GM19240 (cell line): ENCODE measurements around the gene TP53BP1.

Experiments
- DNase-seq: peaks from one replicate; pipeline ENCODE4 v3.0.0; 2011; ENCODE audit warnings: low spot score; ENCODE audit not compliant: insufficient read length

TP53BP1 gene

DNA sequence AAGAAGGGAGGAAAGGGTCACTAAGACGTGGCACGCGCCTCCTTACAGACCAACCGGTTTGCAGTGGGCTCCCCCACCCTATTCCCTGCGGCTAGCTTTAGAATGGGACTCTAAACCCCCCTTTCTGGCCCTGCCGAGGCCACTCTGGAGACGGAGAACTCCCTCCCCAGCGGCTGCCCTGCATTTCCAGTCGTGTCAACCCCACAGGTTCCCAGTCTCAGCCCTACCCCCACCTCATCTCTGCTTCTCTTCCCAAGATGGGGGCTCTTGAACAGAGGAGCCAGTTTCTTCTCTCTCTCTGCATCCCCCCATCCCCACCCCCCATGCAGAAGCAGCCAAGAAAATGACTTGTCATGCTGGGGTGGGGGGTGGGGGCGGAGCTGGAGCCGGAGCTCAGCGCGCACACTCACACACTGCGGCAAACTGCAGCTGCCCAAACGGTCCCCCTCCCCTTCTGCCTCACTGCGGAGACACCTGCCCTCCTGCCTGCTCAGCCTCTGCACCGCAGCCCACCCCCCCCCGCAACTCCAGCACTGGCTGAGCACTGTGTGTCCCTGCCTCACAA lies 25.3 kb upstream of the TP53BP1 start:
- DNase-seq, result no peak

DNA sequence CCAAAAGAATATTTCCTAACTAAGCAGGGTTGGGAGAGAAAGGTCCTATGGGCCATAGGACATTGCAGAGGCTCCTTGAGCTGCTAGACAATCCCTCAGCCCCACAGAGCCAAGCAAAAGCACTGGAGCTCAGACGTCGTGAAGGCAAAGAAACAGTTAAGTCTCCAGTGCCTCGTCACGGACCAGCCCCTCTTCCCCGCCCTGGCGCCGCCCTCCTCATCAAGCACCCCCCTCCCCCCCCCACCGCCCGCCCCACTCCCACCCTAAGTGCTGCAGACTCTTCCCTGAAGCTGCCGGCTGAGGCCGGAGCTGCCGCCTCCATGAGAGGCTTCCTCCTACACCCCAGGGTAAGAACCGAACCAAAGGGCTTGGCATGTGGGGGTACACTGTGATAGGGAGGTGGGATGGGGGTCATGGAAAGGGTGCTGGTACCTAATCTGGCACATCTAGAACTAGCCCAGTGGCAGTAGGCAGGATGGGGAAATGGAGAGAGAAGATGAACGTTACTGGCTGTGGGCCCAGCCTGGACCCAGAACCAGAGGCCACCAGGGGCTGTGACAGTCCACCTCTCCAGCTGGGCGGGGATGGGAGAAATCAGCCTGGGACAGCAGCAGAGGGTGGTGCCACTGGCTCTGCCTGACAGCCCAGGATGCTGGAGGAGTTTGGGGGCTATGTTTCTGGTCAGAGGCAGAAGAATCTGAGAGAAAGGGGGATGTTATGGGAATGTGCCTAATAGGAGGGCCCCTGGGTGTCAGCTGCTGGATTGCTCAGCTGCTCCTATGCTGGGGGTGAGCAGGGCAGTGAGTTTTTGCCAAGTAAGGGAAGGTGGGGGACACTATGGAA lies 24.6 kb upstream of the TP53BP1 start, which contains the start of gene MAP1A:
TSS of gene MAP1A (plus strand) at position 255 of the 843 bp plus-strand sequence. CDS start 3,866 bp downstream, outside the sequence.
- no peak for DNase-seq

DNA sequence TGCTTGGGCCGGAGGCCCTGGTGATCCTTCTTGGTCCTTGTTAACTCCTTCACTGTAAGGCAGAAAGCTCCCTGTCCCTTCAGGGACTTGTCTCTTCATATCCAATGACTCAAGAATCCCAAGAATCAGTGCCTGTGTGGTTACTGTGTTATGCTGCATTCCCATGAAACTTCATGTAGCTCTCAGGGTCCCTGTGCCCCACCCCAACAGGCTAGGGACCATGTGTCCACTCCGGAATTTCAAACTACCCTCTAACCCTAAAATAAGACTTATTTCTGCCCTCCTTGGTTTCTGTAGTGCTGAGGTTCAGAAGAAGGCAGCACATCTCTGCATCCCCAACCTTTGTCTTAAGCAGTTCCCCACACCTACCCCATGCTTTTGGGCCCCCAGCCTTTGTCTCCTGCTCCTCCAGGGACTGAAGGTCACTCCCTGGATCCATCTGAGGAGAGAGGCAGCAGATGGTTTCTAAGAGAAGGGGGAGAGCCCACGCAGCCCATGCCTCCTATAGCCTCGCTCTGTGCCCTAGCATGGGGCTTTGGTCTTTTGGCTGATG lies 23.9 kb upstream of the TP53BP1 start:
- no peak for DNase-seq

DNA sequence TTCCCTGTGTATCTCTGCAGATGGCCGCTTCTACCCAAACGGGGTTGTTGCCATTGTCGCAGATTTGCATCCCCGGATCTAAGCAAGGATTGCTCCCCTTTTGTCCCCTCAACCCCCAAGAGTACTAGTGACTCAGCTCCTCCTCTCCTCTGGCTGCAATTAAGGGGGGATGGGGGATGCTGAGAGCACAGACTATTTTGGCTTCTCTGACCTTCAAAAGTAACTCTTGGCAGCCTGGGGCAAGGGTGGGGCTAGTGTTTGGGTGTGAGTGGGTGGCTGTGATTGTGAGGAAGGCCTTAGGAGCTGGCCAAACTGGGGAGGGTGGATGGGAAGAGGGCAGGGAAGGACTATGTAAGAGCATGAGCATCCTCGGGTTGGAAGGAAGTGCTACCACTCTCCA lies 23.2 kb upstream of the TP53BP1 start:
- DNase-seq, result no peak

DNA sequence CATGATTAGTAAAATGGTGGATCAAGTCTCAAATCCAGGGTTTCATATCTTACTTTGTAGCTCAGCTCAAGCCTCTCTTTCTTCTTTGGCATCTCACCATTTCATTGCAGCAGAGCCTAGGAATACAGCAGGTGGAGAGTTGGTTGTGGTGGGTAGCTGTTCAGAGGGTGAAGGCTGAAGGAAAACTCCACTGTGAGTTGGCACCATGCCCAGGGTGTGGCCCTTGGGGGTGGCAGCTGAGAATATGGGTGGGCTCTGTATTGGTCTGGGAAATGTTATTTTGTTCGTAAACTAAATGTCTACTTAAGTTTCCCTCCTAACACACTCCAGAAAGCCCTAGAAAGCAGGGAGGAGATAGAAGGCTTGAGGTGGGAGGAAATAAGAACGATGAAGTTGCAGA lies 22.8 kb upstream of the TP53BP1 start:
- no peak for DNase-seq

GRCh38 chr15:43514241-43515057 lies 21.5 kb upstream of the TP53BP1 start:
- no peak for DNase-seq

DNA sequence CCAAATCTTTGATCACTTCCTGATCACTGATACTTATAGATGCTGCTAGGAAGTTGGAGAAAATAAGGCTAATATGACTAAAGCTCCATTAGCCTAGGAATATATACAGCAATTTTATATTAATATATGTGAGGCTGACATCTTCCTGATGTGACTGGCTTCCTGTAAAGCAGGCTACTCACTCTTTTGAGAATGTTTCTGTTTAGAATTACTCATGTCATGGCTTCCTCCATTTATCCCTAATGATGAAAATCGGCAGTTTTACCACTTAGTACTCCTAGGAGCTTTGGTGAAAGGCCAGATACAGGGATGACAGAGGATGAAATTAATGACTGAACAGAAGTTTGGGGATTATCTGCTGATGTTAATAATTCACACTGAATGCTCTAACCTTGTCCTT lies 20.6 kb upstream of the TP53BP1 start:
- no peak for DNase-seq

- DNase-seq, result no peak
Measured at GRCh38 chr15:43511012-43511885, 18.3 kb upstream of the TP53BP1 start.

GRCh38 chr15:43510200-43511011 lies 17.4 kb upstream of the TP53BP1 start:
- peak; percentile 94 for DNase-seq

DNA sequence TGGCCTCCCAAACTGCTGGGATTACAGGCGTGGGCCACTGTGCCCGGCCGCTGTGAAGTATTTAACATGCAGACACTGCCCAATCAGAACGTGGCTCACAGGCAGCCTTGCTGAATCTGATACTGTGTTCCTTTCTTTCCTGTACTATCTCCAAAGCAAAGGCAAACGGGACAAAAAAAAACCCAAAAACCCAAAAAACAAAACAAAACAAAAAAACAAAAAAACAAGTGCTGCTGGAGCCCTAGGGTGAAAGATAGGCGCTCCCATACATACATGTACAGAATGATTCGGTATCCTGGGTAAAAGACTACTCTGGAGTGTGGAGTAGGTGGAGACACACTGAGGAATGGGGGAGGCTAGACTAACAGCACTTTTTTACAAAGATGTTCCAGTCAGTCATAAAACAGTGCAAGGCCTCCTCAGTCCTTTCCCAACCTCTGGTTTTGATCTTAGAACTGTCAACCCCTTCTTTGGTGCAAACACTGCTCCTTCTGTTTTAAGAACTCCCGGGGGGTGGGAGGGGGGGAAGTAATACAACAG lies 16.8 kb upstream of the TP53BP1 start:
- DNase-seq, result no peak

DNA sequence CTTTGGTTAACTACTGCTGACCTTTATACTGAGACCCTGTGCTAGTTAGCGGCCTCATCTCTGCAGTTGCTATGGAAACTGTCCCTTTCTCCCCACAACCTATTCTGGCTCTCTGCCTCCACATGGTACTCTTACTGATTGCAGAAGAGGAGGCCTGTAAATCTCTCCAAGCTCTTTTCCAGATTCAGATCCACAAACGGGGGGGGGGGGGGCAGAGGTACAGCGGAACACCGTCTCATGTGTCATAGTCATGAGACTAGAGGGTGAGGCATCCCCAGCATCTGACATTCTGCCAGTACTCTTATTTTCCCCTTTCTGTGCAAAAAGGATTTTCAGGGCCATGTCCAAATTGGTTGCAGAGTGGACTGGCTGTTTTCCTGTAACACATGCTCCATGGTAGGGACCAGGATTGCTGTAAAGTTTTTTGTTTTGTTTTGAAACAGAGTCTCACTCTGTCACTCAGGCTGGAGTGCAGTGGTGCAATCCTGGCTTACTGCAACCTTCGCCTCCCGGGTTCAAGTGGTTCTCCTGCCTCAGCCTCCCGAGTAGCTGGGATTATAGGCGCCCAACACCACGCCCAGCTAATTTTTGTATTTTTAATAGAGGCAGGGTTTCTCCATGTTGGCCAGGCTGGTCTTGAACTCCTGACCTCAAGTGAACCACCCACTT lies 16.2 kb upstream of the TP53BP1 start:
- no peak for DNase-seq

DNA sequence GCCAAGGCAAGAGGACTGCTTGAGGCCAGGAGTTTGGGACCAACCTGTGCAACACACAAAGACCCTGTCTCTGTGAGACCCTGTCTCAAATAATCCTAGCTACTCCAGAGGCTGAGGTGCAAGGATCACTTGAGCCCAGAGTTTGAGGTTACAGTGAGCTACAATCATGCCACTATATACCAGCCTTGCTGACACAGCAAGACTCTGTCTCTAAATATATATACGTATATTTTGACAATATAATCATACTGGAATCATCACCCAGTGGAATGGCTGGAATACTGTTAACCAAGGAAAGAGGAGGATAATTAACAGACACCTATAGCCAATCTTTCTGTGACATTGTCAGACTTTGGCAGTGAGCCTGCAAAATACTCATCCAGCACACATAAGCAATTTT lies 15.5 kb upstream of the TP53BP1 start:
- DNase-seq, result no peak

DNA sequence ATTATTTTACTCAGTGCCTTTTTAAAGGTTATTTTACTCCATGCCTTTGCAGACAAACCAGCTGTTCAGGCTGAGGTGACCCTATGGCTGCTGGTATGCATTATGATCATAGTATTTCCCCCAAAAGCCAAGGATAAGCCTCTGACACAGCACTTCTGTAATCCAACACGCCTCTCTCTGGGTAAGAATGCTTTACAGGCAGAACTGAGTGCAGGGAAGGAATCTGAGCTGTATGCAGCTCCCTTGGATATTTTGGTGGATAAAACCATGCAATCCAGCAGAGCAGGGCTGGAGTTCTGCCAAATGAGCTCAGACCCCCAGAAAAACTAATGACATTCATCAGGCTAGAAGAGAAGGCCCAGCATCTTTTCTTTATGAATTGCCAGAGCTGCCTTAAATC lies 12.8 kb upstream of the TP53BP1 start:
- no peak for DNase-seq

- DNase-seq, result no peak
Measured at GRCh38 chr15:43499635-43500034, 6.7 kb upstream of the TP53BP1 start.

GRCh38 chr15:43498990-43499389 lies 6.0 kb upstream of the TP53BP1 start:
- DNase-seq, result no peak

DNA sequence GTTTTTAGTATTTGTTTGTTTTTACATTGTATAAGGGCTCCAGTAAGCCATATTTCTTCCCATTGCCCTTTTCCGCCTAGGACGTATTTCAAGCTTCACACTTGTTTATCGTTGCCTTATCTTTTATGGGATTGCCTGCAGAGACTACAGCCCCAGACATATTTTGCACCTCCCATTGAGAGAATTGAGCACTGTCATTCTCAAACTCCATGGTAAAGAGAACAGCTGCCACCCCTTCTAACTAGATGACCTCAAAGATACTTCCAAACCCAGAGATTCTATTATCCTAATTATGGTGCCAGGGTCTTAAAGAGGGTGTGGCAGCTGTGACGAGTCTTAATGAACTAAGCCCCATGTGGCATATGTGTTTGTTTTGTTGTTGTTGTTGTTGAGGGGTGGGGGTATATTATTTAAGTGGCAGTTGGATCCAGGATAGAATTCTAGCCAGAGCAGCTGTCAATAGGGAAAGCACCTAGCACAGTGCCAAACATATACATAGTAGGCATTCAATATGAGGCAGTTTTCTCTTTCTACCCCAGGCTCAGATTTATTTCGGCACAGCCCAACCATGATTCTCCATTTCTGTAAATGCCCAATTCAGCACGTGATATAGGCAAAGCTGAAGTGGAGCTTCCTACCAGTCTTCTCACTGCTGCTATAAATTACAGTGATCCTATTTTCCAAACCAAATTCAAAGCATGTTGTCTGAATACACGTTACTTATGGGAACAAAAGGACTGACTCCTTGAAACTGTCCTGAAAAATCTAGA lies 932 bp upstream of the TP53BP1 start:
- no peak for DNase-seq

DNA sequence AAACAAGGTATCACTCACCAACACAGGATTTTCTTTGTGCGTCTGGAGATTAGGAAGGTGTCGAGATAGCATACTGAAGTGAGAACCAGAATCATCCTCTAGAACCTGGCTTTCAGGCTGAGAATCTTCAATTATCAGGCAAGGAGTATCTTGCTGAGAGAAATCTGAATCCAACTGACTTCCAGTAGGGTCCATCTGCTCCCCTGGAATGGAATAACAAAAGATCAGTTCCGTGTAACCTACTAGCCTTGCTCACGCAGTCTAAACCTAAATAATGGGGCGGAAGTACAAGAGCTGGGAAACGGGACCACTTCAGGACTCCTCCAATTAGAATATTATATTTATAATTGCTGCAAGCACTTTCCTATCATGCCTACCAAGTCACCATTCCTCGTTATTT lies 690 bp downstream of the TP53BP1 start:
- DNase-seq, result no peak

GRCh38 chr15:43489191-43489590 lies 3.8 kb downstream of the TP53BP1 start:
- DNase-seq, result no peak
